ENCODE measurements around the gene LASP1.

DNA sequence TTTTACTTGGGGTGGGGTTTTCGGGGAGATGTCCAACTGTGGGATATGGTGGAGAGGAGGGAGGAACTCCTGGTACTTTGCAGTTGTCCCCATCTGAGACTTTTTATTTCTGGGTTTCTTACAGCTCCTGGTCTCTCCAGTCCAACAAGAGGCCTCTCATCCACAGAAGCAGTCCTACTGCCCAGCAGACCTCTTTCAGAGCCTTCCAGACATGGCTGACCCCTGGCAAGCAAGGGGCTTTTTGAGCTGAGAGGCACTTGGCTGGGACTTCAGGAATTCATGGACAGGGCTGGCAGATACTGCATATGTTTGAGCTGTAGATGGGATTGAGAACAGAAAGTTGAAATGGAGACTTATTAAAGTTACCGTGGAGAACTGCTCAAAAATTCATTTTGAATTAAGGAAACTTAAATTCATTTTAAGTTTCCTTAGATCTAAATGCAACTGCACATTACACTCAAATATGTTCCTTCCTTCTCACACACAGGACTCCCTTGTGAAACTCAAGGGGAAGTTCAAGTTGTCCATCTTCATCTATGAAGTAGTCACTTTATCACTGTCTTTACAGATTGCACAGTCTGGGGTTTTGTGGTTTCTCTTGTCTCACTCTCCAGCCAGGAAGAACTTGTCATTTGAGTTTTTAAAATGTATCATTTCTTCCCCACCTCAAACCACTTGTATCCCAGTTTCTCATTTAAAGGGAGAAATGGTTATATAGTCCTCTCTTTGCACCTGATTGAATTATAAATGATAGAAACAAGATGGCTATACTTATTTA lies 56.6 kb downstream of the LASP1 start:
- TF ChIP-seq POLR2A (IDR thresholded peaks at IDR 0.05; ENCODE audit: low read length) (no peak), GATA1 (IDR thresholded peaks at IDR 0.05; ENCODE audit: low read depth, low read length) (no peak)

All from erythroblast (primary cell).